ENCODE data around the gene RBPJ.
"Not testable (repeated sequence)": the region's sequence is repeated elsewhere in the genome, so short reads cannot be mapped to it uniquely, and the experiment has no call there.

Gene RBPJ

GRCh38 chr4:26377328-26378311 lies 56.8 kb downstream of the RBPJ start:
- DNase-seq, result no peak

GRCh38 chr4:26379837-26380236 lies 59.0 kb downstream of the RBPJ start:
- no peak for DNase-seq

- DNase-seq, result no peak
These were observed 59.9 kb downstream of the RBPJ start for GRCh38 chr4:26380740-26381139.

- no peak for DNase-seq
These were observed 63.7 kb downstream of the RBPJ start for GRCh38 chr4:26384380-26385057.

GRCh38 chr4:26385690-26386089 lies 64.9 kb downstream of the RBPJ start:
- no peak for DNase-seq

GRCh38 chr4:26386386-26386785 lies 65.6 kb downstream of the RBPJ start:
- DNase-seq, result no peak

- DNase-seq, result no peak
These were observed 67.9 kb downstream of the RBPJ start for GRCh38 chr4:26388671-26389070.

- no peak for DNase-seq
These were observed 76.3 kb downstream of the RBPJ start for GRCh38 chr4:26397086-26397485.

GRCh38 chr4:26400132-26400531 lies 79.3 kb downstream of the RBPJ start:
- DNase-seq, result no peak

GRCh38 chr4:26402017-26402416 lies 81.2 kb downstream of the RBPJ start:
- not testable (repeated sequence) for DNase-seq

GRCh38 chr4:26402458-26402857 lies 81.6 kb downstream of the RBPJ start:
- no peak for DNase-seq

- no peak for DNase-seq
These were observed 84.0 kb downstream of the RBPJ start for GRCh38 chr4:26404743-26405206.

- no peak for DNase-seq
These were observed 85.6 kb downstream of the RBPJ start for GRCh38 chr4:26406346-26406975.

- no peak for DNase-seq
These were observed 86.7 kb downstream of the RBPJ start for GRCh38 chr4:26407476-26407875.

GRCh38 chr4:26410385-26411293 lies 89.8 kb downstream of the RBPJ start:
- no peak for DNase-seq

GRCh38 chr4:26412381-26413372 lies 91.9 kb downstream of the RBPJ start:
- no peak for DNase-seq

GRCh38 chr4:26413582-26413981 lies 92.8 kb downstream of the RBPJ start:
- DNase-seq, result no peak

GRCh38 chr4:26418107-26418506 lies 97.3 kb downstream of the RBPJ start:
- no peak for DNase-seq

- no peak for DNase-seq
These were observed 98.0 kb downstream of the RBPJ start for GRCh38 chr4:26418850-26419249.

GRCh38 chr4:26420438-26420837 lies 99.6 kb downstream of the RBPJ start:
- DNase-seq, result no peak

GRCh38 chr4:26420913-26421312 lies 100.1 kb downstream of the RBPJ start:
- no peak for DNase-seq

Measured in activated naive CD4-positive, alpha-beta T cell treated with Interleukin-2 at 50 U/mL for 16 hours (primary cell).